Neural cell (in vitro differentiated cells): ENCODE measurements around the gene NELL2.

Experiments used
- EZH2 ChIP-seq: fragments of 200-600, 300-800 bp; shearing (Covaris generic), sonication (generic); IDR thresholded peaks from 2 replicates; pipeline ENCODE4 v1.6.1; 2014; ENCODE audit warnings: antibody characterized with exemption, low read length, borderline replicate concordance, mild to moderate bottlenecking; ENCODE audit not compliant: insufficient read depth, poor library complexity, severe bottlenecking
- RAD21 ChIP-seq: fragments of 450-650 bp; conservative IDR thresholded peaks from 2 replicates; pipeline ENCODE4 v1.6.1; 2014; ENCODE audit warnings: antibody characterized with exemption, mild to moderate bottlenecking, moderate library complexity
- TF ChIP-seq, protein P1 (sequence below): fragments of 450-650 bp; IDR thresholded peaks from 2 replicates; pipeline ENCODE4 v1.5.1; 2014; ENCODE audit warnings: antibody characterized with exemption, mild to moderate bottlenecking, moderate library complexity; ENCODE audit not compliant: poor library complexity, severe bottlenecking

DNA sequence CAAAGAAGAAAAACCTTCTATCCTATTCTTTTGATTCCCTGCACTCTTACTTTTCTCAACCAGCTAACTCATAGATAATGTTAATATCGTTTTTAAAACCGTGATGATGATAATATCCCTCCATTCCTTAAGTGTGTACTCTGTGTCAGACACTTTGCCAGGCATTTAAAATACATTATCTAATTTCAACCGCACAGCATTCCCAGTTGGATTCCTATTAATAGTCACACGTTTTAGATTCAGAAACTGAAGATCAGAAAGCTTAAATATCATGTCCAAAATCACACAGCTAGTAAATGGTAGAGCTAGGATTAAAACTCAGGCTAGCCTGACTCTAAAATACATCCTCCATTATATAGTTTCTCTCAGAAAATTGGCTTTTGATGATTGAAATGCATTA lies 366.0 kb downstream of the NELL2 start:
- TF ChIP-seq, protein P1, sequence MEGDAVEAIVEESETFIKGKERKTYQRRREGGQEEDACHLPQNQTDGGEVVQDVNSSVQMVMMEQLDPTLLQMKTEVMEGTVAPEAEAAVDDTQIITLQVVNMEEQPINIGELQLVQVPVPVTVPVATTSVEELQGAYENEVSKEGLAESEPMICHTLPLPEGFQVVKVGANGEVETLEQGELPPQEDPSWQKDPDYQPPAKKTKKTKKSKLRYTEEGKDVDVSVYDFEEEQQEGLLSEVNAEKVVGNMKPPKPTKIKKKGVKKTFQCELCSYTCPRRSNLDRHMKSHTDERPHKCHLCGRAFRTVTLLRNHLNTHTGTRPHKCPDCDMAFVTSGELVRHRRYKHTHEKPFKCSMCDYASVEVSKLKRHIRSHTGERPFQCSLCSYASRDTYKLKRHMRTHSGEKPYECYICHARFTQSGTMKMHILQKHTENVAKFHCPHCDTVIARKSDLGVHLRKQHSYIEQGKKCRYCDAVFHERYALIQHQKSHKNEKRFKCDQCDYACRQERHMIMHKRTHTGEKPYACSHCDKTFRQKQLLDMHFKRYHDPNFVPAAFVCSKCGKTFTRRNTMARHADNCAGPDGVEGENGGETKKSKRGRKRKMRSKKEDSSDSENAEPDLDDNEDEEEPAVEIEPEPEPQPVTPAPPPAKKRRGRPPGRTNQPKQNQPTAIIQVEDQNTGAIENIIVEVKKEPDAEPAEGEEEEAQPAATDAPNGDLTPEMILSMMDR: no peak
- TF ChIP-seq RAD21 (no peak), EZH2 (no peak)
